ENCODE results near the gene CREG2.
"Not testable (repeated sequence)": the region's sequence is repeated elsewhere in the genome, so short reads cannot be mapped to it uniquely, and the experiment has no call there.

The CREG2 gene

DNA sequence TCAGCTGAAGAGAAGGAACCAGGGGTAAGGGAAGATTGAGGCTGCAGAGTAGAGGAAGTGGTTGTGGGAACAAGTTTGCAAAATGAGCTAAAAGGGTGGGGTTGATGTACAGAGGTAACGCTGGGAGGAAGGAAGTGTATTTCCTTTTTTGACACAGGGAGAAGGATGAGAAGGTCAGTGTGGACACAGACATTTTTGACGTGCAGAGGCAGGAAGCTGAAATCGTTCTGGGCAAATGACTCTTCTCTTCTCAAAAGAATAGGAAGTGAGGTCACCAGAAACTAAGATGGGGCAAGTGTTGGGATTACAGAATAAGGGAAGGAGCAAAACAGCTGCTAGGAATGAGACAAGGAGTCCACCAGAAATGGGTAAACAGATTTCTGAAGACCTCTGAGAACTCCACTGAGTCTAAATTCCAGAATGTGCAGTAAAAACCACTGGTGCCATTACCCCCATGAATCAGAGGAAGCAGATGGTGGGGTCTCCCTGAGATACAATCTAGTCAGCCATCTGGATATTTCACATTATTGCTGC lies 58.8 kb downstream of the CREG2 start:
- H3K4me3 ChIP-seq (ENCODE audit: control insufficient read depth, low read depth, low read length) = no peak overlapping the region
- TF ChIP-seq, protein P1, sequence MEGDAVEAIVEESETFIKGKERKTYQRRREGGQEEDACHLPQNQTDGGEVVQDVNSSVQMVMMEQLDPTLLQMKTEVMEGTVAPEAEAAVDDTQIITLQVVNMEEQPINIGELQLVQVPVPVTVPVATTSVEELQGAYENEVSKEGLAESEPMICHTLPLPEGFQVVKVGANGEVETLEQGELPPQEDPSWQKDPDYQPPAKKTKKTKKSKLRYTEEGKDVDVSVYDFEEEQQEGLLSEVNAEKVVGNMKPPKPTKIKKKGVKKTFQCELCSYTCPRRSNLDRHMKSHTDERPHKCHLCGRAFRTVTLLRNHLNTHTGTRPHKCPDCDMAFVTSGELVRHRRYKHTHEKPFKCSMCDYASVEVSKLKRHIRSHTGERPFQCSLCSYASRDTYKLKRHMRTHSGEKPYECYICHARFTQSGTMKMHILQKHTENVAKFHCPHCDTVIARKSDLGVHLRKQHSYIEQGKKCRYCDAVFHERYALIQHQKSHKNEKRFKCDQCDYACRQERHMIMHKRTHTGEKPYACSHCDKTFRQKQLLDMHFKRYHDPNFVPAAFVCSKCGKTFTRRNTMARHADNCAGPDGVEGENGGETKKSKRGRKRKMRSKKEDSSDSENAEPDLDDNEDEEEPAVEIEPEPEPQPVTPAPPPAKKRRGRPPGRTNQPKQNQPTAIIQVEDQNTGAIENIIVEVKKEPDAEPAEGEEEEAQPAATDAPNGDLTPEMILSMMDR (conservative IDR thresholded peaks at IDR 0.05; ENCODE audit: control insufficient read depth, insufficient read depth, low read depth, low read length) = no peak
- DNase-seq (ENCODE audit: low read depth) = peak; percentile 61

DNA sequence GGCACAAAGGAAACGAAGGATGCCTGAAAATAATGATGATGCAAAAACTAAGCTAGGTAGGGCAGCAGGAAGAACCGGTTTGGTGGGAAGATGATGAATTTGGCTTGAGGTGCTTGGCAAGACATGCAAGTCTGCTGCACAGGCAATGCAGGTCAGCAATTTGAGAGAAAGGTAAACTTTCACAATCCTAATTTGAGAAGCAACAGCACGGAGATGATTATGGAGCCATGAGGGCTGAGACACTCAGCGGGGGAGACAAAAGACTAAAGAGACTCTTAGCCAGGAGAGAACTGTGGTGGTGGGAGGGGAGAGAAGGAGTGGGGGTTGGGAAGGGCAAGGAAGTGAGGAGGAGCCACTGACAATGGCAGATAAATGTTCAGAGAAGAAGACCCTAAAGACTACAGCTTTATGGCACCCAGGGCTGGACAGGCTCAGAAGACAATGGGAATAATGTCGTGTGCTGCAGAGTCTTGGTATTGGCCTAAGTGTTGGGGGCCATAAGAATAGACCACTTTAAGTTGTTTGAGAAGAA lies 59.4 kb downstream of the CREG2 start:
- no peak for DNase-seq (ENCODE audit: low read depth)
- H3K4me3 ChIP-seq (ENCODE audit: control insufficient read depth, low read depth, low read length) = no peak overlapping the region
- TF ChIP-seq, protein P1 (conservative IDR thresholded peaks at IDR 0.05; ENCODE audit: control insufficient read depth, insufficient read depth, low read depth, low read length) = no peak

DNA sequence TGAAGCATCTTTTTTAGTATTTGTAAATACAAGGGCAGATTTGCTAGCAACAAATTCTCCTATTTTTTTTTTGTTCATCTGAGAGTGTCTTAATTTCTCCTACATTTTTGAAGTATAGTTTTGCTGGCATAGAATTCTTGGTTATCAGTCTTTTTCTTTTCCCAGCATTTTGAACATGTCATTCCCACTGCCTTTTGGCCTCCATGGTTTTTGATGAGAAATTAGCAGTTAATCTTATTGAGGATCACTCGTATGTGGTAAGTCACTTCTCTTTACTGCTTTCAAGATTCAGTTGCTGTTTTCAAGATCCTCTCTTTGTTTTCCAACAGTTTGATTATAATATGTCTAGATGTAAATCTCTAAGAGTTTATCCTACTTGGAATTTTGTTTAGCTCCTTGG lies 61.9 kb downstream of the CREG2 start:
- DNase-seq (ENCODE audit: low read depth) = no peak
- TF ChIP-seq, protein P1 (conservative IDR thresholded peaks at IDR 0.05; ENCODE audit: control insufficient read depth, insufficient read depth, low read depth, low read length) = no peak
- H3K4me3 ChIP-seq (ENCODE audit: control insufficient read depth, low read depth, low read length) = no peak overlapping the region

DNA sequence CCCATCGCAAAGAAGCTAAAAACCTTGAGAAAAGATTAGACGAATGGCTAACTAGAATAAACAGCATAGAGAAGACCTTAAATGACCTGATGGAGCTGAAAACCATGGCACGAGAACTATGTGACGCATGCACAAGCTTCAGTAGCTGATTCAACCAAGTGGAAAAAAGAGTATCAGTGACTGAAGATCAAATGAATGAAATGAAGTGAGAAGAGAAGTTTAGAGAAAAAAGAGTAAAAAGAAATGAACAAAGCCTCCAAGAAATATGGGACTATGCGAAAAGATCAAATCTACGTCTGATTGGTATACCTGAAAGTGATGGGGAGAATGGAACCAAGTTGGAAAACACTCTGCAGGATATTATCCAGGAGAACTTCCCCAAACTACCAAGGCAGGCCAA lies 70.7 kb downstream of the CREG2 start:
- not testable (repeated sequence) for DNase-seq (ENCODE audit: low read depth)

DNA sequence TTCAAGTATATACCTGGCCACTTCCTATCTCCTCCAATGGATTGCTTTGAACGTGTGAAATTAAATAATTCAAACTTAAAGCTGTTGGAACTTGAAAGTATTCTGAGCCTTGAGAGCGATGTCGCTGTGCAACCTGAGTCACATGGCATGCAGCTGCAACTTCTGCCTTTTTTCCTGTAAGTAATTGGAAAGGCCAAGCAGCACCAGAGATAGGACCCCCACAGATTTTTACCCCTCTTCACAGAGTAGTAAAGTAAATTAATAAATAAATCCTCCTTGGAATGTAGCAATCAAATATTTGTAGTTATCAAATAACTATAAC lies 75.6 kb downstream of the CREG2 start:
- TF ChIP-seq, protein P1 (conservative IDR thresholded peaks at IDR 0.05; ENCODE audit: control insufficient read depth, insufficient read depth, low read depth, low read length) = no peak
- no peak for DNase-seq (ENCODE audit: low read depth)
- no peak overlapping the region for H3K4me3 ChIP-seq (ENCODE audit: control insufficient read depth, low read depth, low read length)

More for the DNA sequence above, 70.7 kb downstream of the CREG2 start:
- not testable (repeated sequence) for H3K4me3 ChIP-seq (ENCODE audit: control insufficient read depth, low read depth, low read length)

DNA sequence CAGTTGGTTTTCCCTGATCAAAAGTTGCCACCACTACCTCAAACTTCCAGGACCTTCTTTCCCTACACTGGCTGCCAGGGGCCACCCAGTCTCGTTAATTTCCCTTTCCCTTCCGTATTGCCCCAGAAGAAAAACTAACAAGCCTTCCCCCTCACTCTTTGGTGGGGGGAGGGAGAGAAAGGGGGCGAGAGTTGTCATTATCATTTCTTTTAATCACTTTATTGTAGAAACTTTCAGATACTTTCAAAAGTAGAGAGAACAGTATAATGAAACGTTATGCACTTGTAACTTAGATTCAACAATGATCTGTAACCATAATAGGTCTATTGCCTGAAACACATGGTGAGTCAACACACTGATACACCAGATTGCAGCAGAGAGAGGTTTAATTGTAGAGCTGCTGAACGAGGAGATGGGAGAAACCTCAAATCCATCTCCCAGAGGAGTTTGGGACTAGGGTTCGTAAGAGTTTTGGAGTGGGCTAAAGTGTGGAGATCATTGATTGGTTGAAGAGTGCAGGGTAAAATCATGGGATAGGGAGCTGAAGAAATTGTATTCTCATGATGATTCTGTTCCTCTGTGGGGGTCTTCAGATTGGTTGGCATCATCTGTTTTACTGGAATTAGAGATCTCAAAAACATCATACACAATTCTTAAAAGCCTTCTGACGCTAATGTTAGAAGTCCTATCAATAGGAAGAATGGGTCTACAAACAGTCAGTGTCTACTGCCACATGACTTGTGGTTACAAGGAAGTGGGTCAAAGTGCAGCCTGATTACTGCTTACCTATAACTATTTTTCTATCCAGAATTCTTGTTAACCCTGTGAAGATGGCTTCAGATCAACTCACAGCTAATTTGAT lies 76.2 kb downstream of the CREG2 start:
- H3K4me3 ChIP-seq (ENCODE audit: control insufficient read depth, low read depth, low read length) = no peak overlapping the region
- DNase-seq (ENCODE audit: low read depth) = peak; percentile 25
- TF ChIP-seq, protein P1 (conservative IDR thresholded peaks at IDR 0.05; ENCODE audit: control insufficient read depth, insufficient read depth, low read depth, low read length) = no peak

DNA sequence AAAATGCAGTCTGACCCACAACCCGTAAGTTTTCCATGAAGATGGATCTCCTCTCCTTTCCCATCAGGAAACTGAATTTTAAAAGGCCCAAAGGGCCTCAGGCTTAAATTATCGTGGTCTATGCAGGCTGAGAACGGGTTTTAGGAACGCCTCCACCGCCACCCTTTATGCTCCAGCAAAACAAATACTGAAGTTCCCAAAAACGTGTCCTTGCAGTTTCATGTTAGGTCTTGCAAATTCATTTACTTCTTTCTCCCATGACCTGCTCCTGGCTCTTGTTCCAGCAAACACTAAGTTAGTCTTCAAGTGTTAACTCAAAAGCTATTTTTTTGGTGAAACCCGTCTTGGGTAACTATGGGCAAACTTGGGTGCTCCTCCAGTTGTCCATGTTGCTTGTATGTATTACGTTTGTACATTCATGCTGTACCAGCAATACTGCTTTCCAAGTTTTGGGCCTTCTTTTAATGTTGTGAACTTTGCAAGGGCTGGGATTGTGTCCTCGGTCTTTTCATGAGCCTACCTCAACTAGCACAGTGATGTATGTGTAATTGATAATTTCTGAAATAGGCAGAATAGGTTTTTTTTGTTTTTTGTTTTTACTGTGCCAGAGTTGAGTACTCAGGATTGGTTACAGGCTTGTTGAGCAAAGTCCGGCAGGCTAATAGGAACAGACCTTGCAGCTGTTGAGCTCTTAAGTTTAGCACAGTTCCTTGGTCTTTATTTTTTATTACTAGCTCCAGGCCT lies 77.0 kb downstream of the CREG2 start:
- no peak for DNase-seq (ENCODE audit: low read depth)
- no peak overlapping the region for H3K4me3 ChIP-seq (ENCODE audit: control insufficient read depth, low read depth, low read length)
- TF ChIP-seq, protein P1 (conservative IDR thresholded peaks at IDR 0.05; ENCODE audit: control insufficient read depth, insufficient read depth, low read depth, low read length) = no peak

Measured in fibroblast of mammary gland (primary cell).